GM23248 (cell line): Measurements from ENCODE around the gene SCAPER. TPM values are rescaled to one million over a fixed set of nuclear protein-coding genes. Genes with fewer than 3 reads are reported as not detected.
"Not testable (repeated sequence)": the region's sequence is repeated elsewhere in the genome, so short reads cannot be mapped to it uniquely, and the experiment has no call there.

Source experiments
- DNase-seq: peaks from one replicate; pipeline ENCODE4 v3.0.0-alpha.2; 2015
- H2AFZ ChIP-seq: fragments of 200-600 bp; sonication (generic); 2 replicates; pipeline ENCODE4 v1.6.1; 2016; ENCODE audit warnings: antibody characterized with exemption
- H3F3A ChIP-seq: fragments of 200-600 bp; sonication (generic); 2 replicates; pipeline ENCODE4 v1.6.1; 2016; ENCODE audit warnings: mild to moderate bottlenecking, antibody characterized with exemption, mixed run types; ENCODE audit not compliant: insufficient read depth
- H3K27ac ChIP-seq: fragments of 200-600 bp; sonication (generic); 2 replicates; pipeline ENCODE4 v1.5.1; 2016; ENCODE audit warnings: mild to moderate bottlenecking
- H3K27me3 ChIP-seq: fragments of 200-600 bp; sonication (generic); replicated peaks from 2 replicates; pipeline ENCODE4 v1.6.1; 2016; ENCODE audit warnings: mild to moderate bottlenecking; ENCODE audit not compliant: insufficient read depth
- H3K36me3 ChIP-seq: fragments of 200-600 bp; sonication (generic); 2 replicates; pipeline ENCODE4 v1.6.1; 2016; ENCODE audit warnings: low read depth, mild to moderate bottlenecking
- H3K4me1 ChIP-seq: fragments of 200-600 bp; sonication (generic); 2 replicates; pipeline ENCODE4 v1.6.1; 2016; ENCODE audit warnings: mild to moderate bottlenecking; ENCODE audit not compliant: insufficient read depth
- H3K4me2 ChIP-seq: fragments of 200-600 bp; sonication (generic); one replicate; pipeline ENCODE4 v1.6.1; 2016; ENCODE audit warnings: mild to moderate bottlenecking; ENCODE audit not compliant: unreplicated experiment
- H3K4me3 ChIP-seq: fragments of 200-600 bp; sonication (generic); 2 replicates; pipeline ENCODE4 v1.5.1; 2016; ENCODE audit warnings: mild to moderate bottlenecking
- H3K79me2 ChIP-seq: fragments of 200-600 bp; sonication (generic); 2 replicates; pipeline ENCODE4 v1.6.1; 2016; ENCODE audit warnings: mild to moderate bottlenecking; ENCODE audit not compliant: insufficient read depth
- H3K9ac ChIP-seq: fragments of 200-600 bp; sonication (generic); 2 replicates; pipeline ENCODE4 v1.6.1; 2016; ENCODE audit warnings: mild to moderate bottlenecking
- H3K9me2 ChIP-seq: fragments of 200-600 bp; sonication (generic); 2 replicates; pipeline ENCODE4 v1.6.1; 2016; ENCODE audit warnings: mixed run types, mild to moderate bottlenecking, moderate library complexity; ENCODE audit not compliant: insufficient read depth
- H3K9me3 ChIP-seq: fragments of 200-600 bp; sonication (generic); one replicate; pipeline ENCODE4 v1.6.1; 2017; ENCODE audit warnings: low read depth
- H4K20me1 ChIP-seq: fragments of 200-600 bp; sonication (generic); 2 replicates; pipeline ENCODE4 v1.6.0; 2016; ENCODE audit not compliant: insufficient read depth
- EZH2 ChIP-seq: fragments of 200-600 bp; sonication (generic); IDR thresholded peaks from 2 replicates; pipeline ENCODE4 v1.6.1; 2018; ENCODE audit warnings: antibody characterized with exemption, mild to moderate bottlenecking; ENCODE audit not compliant: insufficient read depth, poor library complexity, severe bottlenecking
- EZH2phosphoT487 ChIP-seq: fragments of 200-600 bp; sonication (generic); IDR thresholded peaks from 2 replicates; pipeline ENCODE4 v1.6.1; 2018; ENCODE audit warnings: antibody characterized with exemption, moderate library complexity, mild to moderate bottlenecking, low read depth; ENCODE audit not compliant: insufficient read depth
- WGBS, 2 experiments: methylation state at CpG; one replicate each; pipeline ENCODE4 v1.1.6; 2015 to 2017; ENCODE audit warnings: low lambda C conversion rate in 2 of 2, low coverage in 1 of 2; ENCODE audit errors: missing lambda C conversion rate in 2 of 2; 5-methylcytosine and 5-hydroxymethylcytosine counted together
- in situ Hi-C: fragments of 300-500 bp; cut with MboI; formaldehyde crosslinking; loops from 2 replicates; pipeline ENCODE4 v1.15.0; 2020
- polyA plus RNA-seq: library from polyadenylated mRNA; unstranded; fragments of >200 nt; fragmentation: Nextera tagmentation; extraction: Ambion mirVana; gene quantifications from 2 replicates; pipeline ENCODE4 v1.2.1, GENCODE V29; 2016
- total RNA-seq: library from RNA; depleted of rRNA; stranded (reverse); fragments of >200 nt; shearing (Covaris generic); gene quantifications from 2 replicates; pipeline ENCODE4 v1.2.3, GENCODE V29; 2014

SCAPER gene
- total and polyA plus RNA-seq, 2 experiments from 2014 or later: 5.9 to 7.8 TPM

DNA sequence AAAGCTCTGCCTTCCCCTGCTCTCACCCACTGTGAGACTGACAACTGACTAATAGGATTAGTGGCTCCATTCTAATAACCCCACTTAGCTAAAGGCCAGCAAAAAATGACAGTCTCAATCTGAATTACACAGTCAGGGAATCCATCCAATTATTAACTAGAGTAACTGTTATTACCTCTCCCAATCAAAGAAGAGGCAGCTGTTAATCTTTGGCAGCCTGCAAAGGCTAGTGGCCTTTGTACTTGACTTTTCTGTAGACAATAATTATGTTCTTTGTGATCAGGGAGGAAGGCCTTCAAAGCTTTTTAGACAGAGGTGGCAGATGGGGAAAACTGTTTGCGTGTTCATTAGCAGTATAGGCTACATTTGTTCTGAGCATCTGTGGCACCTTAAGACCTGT, 390.9 kb downstream of the SCAPER start:
- no peaks in the 10 kb centered on the region for H3K79me2 ChIP-seq
- WGBS, 2 experiments: 100% methylated on average over 1 of the region's 1 CpG
- H3K9me2 ChIP-seq: no peaks in the 10 kb centered on the region
- DNase-seq: no peak
- H3K9ac ChIP-seq: no peak overlapping the region
- no peaks in the 10 kb centered on the region for H3K36me3 ChIP-seq
- no peaks in the 10 kb centered on the region for H3K27me3 ChIP-seq
- no peak overlapping the region for H3K4me2 ChIP-seq
- in situ Hi-C loops: no loop called here
- H3K4me3 ChIP-seq: no peak overlapping the region
- H3K9me3 ChIP-seq: no peaks in the 10 kb centered on the region
- TF ChIP-seq EZH2phosphoT487: no peak
- no peak for TF ChIP-seq EZH2
- no peaks in the 10 kb centered on the region for H4K20me1 ChIP-seq
- H3K27ac ChIP-seq: no peak overlapping the region
- H3K4me1 ChIP-seq: peaks cover 9% of the 10 kb centered on the region; the same call in 1 of the 2 replicates
- H3F3A ChIP-seq: no peaks in the 10 kb centered on the region
- H2AFZ ChIP-seq: no peak overlapping the region

GRCh38 chr15:76512971-76513370, 392.2 kb downstream of the SCAPER start:
- Histone ChIP-seq H3F3A (no peaks in the 10 kb centered on the region), H3K4me1 (peaks cover 9% of the 10 kb centered on the region; the same call in 1 of the 2 replicates), H3K27ac (no peak overlapping the region), H2AFZ (no peak overlapping the region), H3K4me3 (no peak overlapping the region), H3K36me3 (no peaks in the 10 kb centered on the region), H3K9me2 (no peaks in the 10 kb centered on the region), H3K79me2 (no peaks in the 10 kb centered on the region), H3K4me2 (no peak overlapping the region), H4K20me1 (no peaks in the 10 kb centered on the region), H3K9me3 (no peaks in the 10 kb centered on the region), H3K27me3 (no peaks in the 10 kb centered on the region), H3K9ac (no peak overlapping the region)
- peak; percentile 29 for DNase-seq
- in situ Hi-C loops: no loop called here
- WGBS, 2 experiments: 39 to 48% methylated on average over 2 of the region's 2 CpGs
- TF ChIP-seq EZH2phosphoT487 (no peak), EZH2 (no peak)

GRCh38 chr15:76510663-76511062, 394.5 kb downstream of the SCAPER start:
- H3K36me3 ChIP-seq, H3K27me3 ChIP-seq, in situ Hi-C loops, H4K20me1 ChIP-seq, H3F3A ChIP-seq, H3K4me3 ChIP-seq, H2AFZ ChIP-seq, H3K9me2 ChIP-seq, DNase-seq, H3K27ac ChIP-seq, H3K9me3 ChIP-seq, H3K4me1 ChIP-seq, H3K4me2 ChIP-seq, H3K9ac ChIP-seq, H3K79me2 ChIP-seq: not testable (repeated sequence)
- 95% methylated on average over 10 of the region's 10 CpGs for WGBS, 2 experiments

- DNase-seq: no peak
- no peak overlapping the region for H3K4me2 ChIP-seq
- no peaks in the 10 kb centered on the region for H3K9me2 ChIP-seq
- no peaks in the 10 kb centered on the region for H4K20me1 ChIP-seq
- H2AFZ ChIP-seq: no peak overlapping the region
- in situ Hi-C loops: no loop called here
- H3F3A ChIP-seq: no peaks in the 10 kb centered on the region
- H3K27ac ChIP-seq: no peak overlapping the region
- no peaks in the 10 kb centered on the region for H3K36me3 ChIP-seq
- no peaks in the 10 kb centered on the region for H3K27me3 ChIP-seq
- no peaks in the 10 kb centered on the region for H3K9me3 ChIP-seq
- no peak for TF ChIP-seq EZH2
- TF ChIP-seq EZH2phosphoT487: no peak
- H3K4me3 ChIP-seq: no peak overlapping the region
- WGBS, 2 experiments: 96% methylated on average over 3 of the region's 3 CpGs
- H3K9ac ChIP-seq: no peak overlapping the region
- no peaks in the 10 kb centered on the region for H3K79me2 ChIP-seq
- H3K4me1 ChIP-seq: no peaks in the 10 kb centered on the region
Measured at GRCh38 chr15:76503804-76504203, 401.3 kb downstream of the SCAPER start.

DNA sequence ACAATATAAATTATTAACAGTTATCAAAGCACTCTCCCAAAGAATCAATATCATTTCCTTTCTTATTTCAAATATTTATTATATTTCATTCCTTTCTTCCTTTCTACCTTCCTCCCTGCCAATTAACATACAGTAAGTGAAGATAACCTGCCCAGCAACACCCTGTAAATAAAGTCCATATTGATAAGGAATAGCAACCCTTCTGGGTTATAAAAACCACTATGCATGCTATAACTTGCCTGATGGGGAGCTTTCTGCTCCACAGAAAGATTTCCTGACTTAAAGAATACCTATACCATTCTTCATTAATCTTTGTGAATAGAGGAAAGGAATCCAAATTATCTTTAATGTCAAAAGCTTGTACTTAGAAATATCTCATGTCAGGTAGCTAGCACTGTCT, 402.0 kb downstream of the SCAPER start:
- Histone ChIP-seq H3K27ac (no peak overlapping the region), H4K20me1 (no peaks in the 10 kb centered on the region), H3K9me3 (no peaks in the 10 kb centered on the region), H2AFZ (no peak overlapping the region), H3K27me3 (no peaks in the 10 kb centered on the region), H3K79me2 (no peaks in the 10 kb centered on the region), H3K9ac (no peak overlapping the region), H3K4me2 (no peak overlapping the region), H3F3A (no peaks in the 10 kb centered on the region), H3K4me1 (no peaks in the 10 kb centered on the region), H3K4me3 (no peak overlapping the region), H3K36me3 (no peaks in the 10 kb centered on the region), H3K9me2 (no peaks in the 10 kb centered on the region)
- TF ChIP-seq EZH2 (no peak), EZH2phosphoT487 (no peak)
- in situ Hi-C loops: no loop called here
- no peak for DNase-seq
